SK-N-SH (cell line): ENCODE measurements around the gene AOC1. TPM values are rescaled to one million over a fixed set of nuclear protein-coding genes. Genes with fewer than 3 reads are reported as not detected.

Source experiments
- CTCF ChIA-PET: fragments of 300-600, 350-600 bp; formaldehyde crosslinking; extraction: SDS; loops from one replicate; lab custom pipeline; 2021; lab: Yijun Ruan, JAX
- POLR2A ChIA-PET: fragments of 350-600 bp; sonication (Branson Sonifier 250); formaldehyde crosslinking; extraction: SDS; loops from one replicate; lab custom pipeline; 2020; ENCODE audit warnings: antibody characterized with exemption, inconsistent platforms; lab: Yijun Ruan, JAX
- DNase-seq: peaks from one replicate; pipeline ENCODE4 v3.0.0; 2012
- H2AFZ ChIP-seq: fragments of 200-600 bp; sonication (generic); 2 replicates; pipeline ENCODE4 v1.8.1; 2016; ENCODE audit warnings: antibody characterized with exemption, mild to moderate bottlenecking, low read depth
- H3F3A ChIP-seq: fragments of 200-600 bp; sonication (generic); replicated peaks from 2 replicates; pipeline ENCODE3; 2016; ENCODE audit warnings: antibody characterized with exemption, mild to moderate bottlenecking; ENCODE audit not compliant: insufficient read depth
- H3K27ac ChIP-seq, 2 experiments: fragments of 200-500 bp in 1 of 2; fragments of 200-600 bp in 1 of 2; sonication (Bioruptor generic) in 1 of 2; sonication (generic), shearing (Covaris generic) in 1 of 2; 2 replicates each; pipeline versions ENCODE4 v1.5.1 to v1.6.1; 2014 to 2016; ENCODE audit warnings: low read depth in 2 of 2, inconsistent platforms in 1 of 2, low read length in 1 of 2, mild to moderate bottlenecking in 1 of 2, mixed read lengths in 1 of 2
- H3K27me3 ChIP-seq: fragments of 200-600 bp; sonication (generic), shearing (Covaris generic); 2 replicates; pipeline ENCODE4 v1.6.1; 2016; ENCODE audit warnings: mixed run types; ENCODE audit not compliant: insufficient read depth
- H3K36me3 ChIP-seq, 2 experiments: fragments of 200-500 bp in 1 of 2; fragments of 200-600 bp in 1 of 2; sonication (Bioruptor generic) in 1 of 2; sonication (generic) in 1 of 2; replicated peaks in 1 of 2; 2 replicates each; pipeline versions ENCODE3 to v1.5.1; 2014 to 2016; ENCODE audit warnings: low read length in 1 of 2, mild to moderate bottlenecking in 1 of 2; ENCODE audit not compliant: insufficient read depth in 2 of 2, control insufficient read depth in 1 of 2
- H3K4me1 ChIP-seq, 2 experiments: fragments of 200-500 bp in 1 of 2; fragments of 200-600 bp in 1 of 2; sonication (Bioruptor generic) in 1 of 2; sonication (generic), shearing (Covaris generic) in 1 of 2; 2 replicates each; pipeline versions ENCODE4 v1.5.1 to v1.6.1; 2014 to 2016; ENCODE audit warnings: low read depth in 1 of 2, low read length in 1 of 2, mixed run types in 1 of 2; ENCODE audit not compliant: insufficient read depth in 2 of 2, control insufficient read depth in 1 of 2
- H3K4me2 ChIP-seq: fragments of 200-600 bp; sonication (generic), shearing (Covaris generic); 2 replicates; pipeline ENCODE4 v1.6.1; 2017; ENCODE audit warnings: mixed run types
- H3K4me3 ChIP-seq, 2 experiments: fragments of 200-500 bp in 1 of 2; fragments of 200-600 bp in 1 of 2; sonication (Bioruptor generic) in 1 of 2; sonication (generic), shearing (Covaris generic) in 1 of 2; 2 replicates each; pipeline versions ENCODE4 v1.5.1 to v1.8.1; 2014 to 2016; ENCODE audit warnings: low read depth in 2 of 2, inconsistent platforms in 1 of 2, low read length in 1 of 2, mild to moderate bottlenecking in 1 of 2, mixed read lengths in 1 of 2, moderate library complexity in 1 of 2
- H3K79me2 ChIP-seq: fragments of 200-600 bp; sonication (generic); 2 replicates; pipeline ENCODE4 v1.8.1; 2017; ENCODE audit warnings: mild to moderate bottlenecking; ENCODE audit not compliant: insufficient read depth
- H3K9ac ChIP-seq: fragments of 200-600 bp; sonication (generic); 2 replicates; pipeline ENCODE4 v1.6.1; 2017; ENCODE audit warnings: mixed run types
- H3K9me2 ChIP-seq: fragments of 200-600 bp; sonication (generic); 2 replicates; pipeline ENCODE4 v1.6.1; 2017; ENCODE audit warnings: mixed run types
- H3K9me3 ChIP-seq: fragments of 200-600 bp; sonication (generic); 2 replicates; pipeline ENCODE4 v1.6.1; 2017; ENCODE audit warnings: mixed run types, mild to moderate bottlenecking, moderate library complexity
- H4K20me1 ChIP-seq: fragments of 200-600 bp; sonication (generic); 2 replicates; pipeline ENCODE4 v1.6.1; 2017; ENCODE audit warnings: mild to moderate bottlenecking, mixed run types; ENCODE audit not compliant: insufficient read depth
- CHD2 ChIP-seq: fragments of 150-350 bp; IDR thresholded peaks from 2 replicates; pipeline ENCODE4 v1.6.1; 2018; ENCODE audit warnings: low read length; ENCODE audit not compliant: partially characterized antibody
- ELF1 ChIP-seq: IDR thresholded peaks from 2 replicates; pipeline ENCODE4 v1.4.0; 2012
- EZH2phosphoT487 ChIP-seq: fragments of 200-600 bp; sonication (generic); IDR thresholded peaks from 2 replicates; pipeline ENCODE4 v1.6.1; 2017; ENCODE audit warnings: low read depth, mixed run types, mild to moderate bottlenecking, antibody characterized with exemption, moderate library complexity, borderline replicate concordance
- FOSL2 ChIP-seq: IDR thresholded peaks from 2 replicates; pipeline ENCODE4 v1.4.0; 2012; ENCODE audit warnings: low read depth, mild to moderate bottlenecking, moderate library complexity, borderline replicate concordance
- GABPA ChIP-seq: IDR thresholded peaks from 2 replicates; pipeline ENCODE4 v1.4.0; 2012; ENCODE audit warnings: low read depth, mild to moderate bottlenecking
- JUND ChIP-seq: IDR thresholded peaks from 2 replicates; pipeline ENCODE4 v1.4.0; 2012
- MEF2A ChIP-seq: IDR thresholded peaks from 2 replicates; pipeline ENCODE4 v1.4.0; 2012; ENCODE audit warnings: low read depth, borderline replicate concordance
- NFIC ChIP-seq: IDR thresholded peaks from 2 replicates; pipeline ENCODE4 v1.4.0; 2012; ENCODE audit warnings: borderline replicate concordance
- RCOR1 ChIP-seq: fragments of 150-350 bp; IDR thresholded peaks from 2 replicates; pipeline ENCODE4 v1.6.1; 2017; ENCODE audit warnings: antibody characterized with exemption, low read length
- REST ChIP-seq: IDR thresholded peaks from 2 replicates; pipeline ENCODE4 v1.6.1; 2012; ENCODE audit warnings: mild to moderate bottlenecking, low read depth, low read length, moderate library complexity
- RFX5 ChIP-seq: IDR thresholded peaks from 2 replicates; pipeline ENCODE4 v1.6.1; 2012; ENCODE audit warnings: mild to moderate bottlenecking, improper control_type of control experiment, low read length
- SIN3A ChIP-seq: IDR thresholded peaks from 2 replicates; pipeline ENCODE4 v1.6.1; 2012; ENCODE audit warnings: low read depth, mild to moderate bottlenecking, low read length, moderate library complexity, borderline replicate concordance
- SMC3 ChIP-seq: IDR thresholded peaks from 2 replicates; pipeline ENCODE4 v1.6.1; 2012; ENCODE audit warnings: low read depth, low read length, improper control_type of control experiment
- TEAD4 ChIP-seq: IDR thresholded peaks from 2 replicates; pipeline ENCODE4 v1.4.0; 2012; ENCODE audit warnings: mild to moderate bottlenecking, borderline replicate concordance; ENCODE audit not compliant: insufficient read depth
- WGBS: methylation state at CpG from one replicate; pipeline ENCODE4 v1.1.6; 2017; ENCODE audit warnings: low lambda C conversion rate; 5-methylcytosine and 5-hydroxymethylcytosine counted together
- polyA plus RNA-seq, 3 experiments: library from polyadenylated mRNA; depleted of rRNA; stranded (reverse); fragments of >200 nt; gene quantifications; 2 replicates each; pipeline ENCODE4 v1.2.3, GENCODE V29; 2012
- TF ChIP-seq, protein P1 (sequence below): fragments of 150-350 bp; IDR thresholded peaks from 2 replicates; pipeline ENCODE4 v1.6.1; 2017; ENCODE audit warnings: antibody characterized with exemption, low read length, low read depth, borderline replicate concordance
- TF ChIP-seq, protein P2 (sequence below): IDR thresholded peaks from 2 replicates; pipeline ENCODE4 v1.4.0; 2012; ENCODE audit warnings: low read depth, borderline replicate concordance

The AOC1 gene
- polyA plus RNA-seq, 1 of the 3 experiments (the other 2 are of a cell fraction), result not detected

GRCh38 chr7:150854066-150855000 lies 2.0 kb downstream of the AOC1 start:
- Histone ChIP-seq H3K9me2 (no peaks in the 10 kb centered on the region), H3K9me3 (no peaks in the 10 kb centered on the region), H3K27ac (no peak overlapping the region), H3K79me2 (no peaks in the 10 kb centered on the region), H3F3A (no peaks in the 10 kb centered on the region), H3K27me3 (peaks cover 12% of the 10 kb centered on the region; the same call in 1 of the 2 replicates), H3K4me2 (no peak overlapping the region), H2AFZ (no peak overlapping the region), H3K36me3 (no peaks in the 10 kb centered on the region), H4K20me1 (no peaks in the 10 kb centered on the region), H3K4me1 (no peaks in the 10 kb centered on the region; a peak in 1 of 4 replicates), H3K4me3 (no peak overlapping the region), H3K9ac (no peak overlapping the region)
- POLR2A ChIA-PET, result no interaction called here
- CTCF ChIA-PET, result interaction anchor here (1.3 to 2.4 kb wide), 5 partner anchors 23 to 132 kb away, joined by 3 to 11 read pairs (median 6); no protein-coding TSS in a partner anchor
- TF ChIP-seq SIN3A (no peak), NFIC (no peak), SMC3 (no peak), MEF2A (no peak), CHD2 (no peak), RFX5 (no peak), JUND (no peak), FOSL2 (no peak), GABPA (no peak), TEAD4 (no peak), RCOR1 (no peak), REST (no peak), EZH2phosphoT487 (no peak), ELF1 (no peak)
- TF ChIP-seq, protein P1, sequence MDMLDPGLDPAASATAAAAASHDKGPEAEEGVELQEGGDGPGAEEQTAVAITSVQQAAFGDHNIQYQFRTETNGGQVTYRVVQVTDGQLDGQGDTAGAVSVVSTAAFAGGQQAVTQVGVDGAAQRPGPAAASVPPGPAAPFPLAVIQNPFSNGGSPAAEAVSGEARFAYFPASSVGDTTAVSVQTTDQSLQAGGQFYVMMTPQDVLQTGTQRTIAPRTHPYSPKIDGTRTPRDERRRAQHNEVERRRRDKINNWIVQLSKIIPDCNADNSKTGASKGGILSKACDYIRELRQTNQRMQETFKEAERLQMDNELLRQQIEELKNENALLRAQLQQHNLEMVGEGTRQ, result no peak
- TF ChIP-seq, protein P2, sequence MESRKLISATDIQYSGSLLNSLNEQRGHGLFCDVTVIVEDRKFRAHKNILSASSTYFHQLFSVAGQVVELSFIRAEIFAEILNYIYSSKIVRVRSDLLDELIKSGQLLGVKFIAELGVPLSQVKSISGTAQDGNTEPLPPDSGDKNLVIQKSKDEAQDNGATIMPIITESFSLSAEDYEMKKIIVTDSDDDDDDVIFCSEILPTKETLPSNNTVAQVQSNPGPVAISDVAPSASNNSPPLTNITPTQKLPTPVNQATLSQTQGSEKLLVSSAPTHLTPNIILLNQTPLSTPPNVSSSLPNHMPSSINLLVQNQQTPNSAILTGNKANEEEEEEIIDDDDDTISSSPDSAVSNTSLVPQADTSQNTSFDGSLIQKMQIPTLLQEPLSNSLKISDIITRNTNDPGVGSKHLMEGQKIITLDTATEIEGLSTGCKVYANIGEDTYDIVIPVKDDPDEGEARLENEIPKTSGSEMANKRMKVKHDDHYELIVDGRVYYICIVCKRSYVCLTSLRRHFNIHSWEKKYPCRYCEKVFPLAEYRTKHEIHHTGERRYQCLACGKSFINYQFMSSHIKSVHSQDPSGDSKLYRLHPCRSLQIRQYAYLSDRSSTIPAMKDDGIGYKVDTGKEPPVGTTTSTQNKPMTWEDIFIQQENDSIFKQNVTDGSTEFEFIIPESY, result no peak
- no peak for DNase-seq
- 43% methylated on average over 19 of the region's 19 CpGs for WGBS
